Fibroblast of pulmonary artery (primary cell): Measurements from ENCODE around the gene RHOU.
A peak's percentile ranks its signal among the peaks of the same experiment; 100 is the strongest.

Experiments
- DNase-seq: peaks from one replicate; pipeline ENCODE4 v3.0.0-alpha.2; 2010; ENCODE audit warnings: low read depth
- H3K4me3 ChIP-seq: replicated peaks from 2 replicates; pipeline ENCODE4 v1.5.1; 2011; ENCODE audit warnings: low read depth, mild to moderate bottlenecking, control low read depth, low read length, moderate library complexity
- CTCF ChIP-seq: IDR thresholded peaks from 2 replicates; pipeline ENCODE4 v1.5.1; 2011; ENCODE audit warnings: mild to moderate bottlenecking, control low read depth, low read length, inconsistent platforms; ENCODE audit errors: missing control alignments

Gene RHOU

DNA sequence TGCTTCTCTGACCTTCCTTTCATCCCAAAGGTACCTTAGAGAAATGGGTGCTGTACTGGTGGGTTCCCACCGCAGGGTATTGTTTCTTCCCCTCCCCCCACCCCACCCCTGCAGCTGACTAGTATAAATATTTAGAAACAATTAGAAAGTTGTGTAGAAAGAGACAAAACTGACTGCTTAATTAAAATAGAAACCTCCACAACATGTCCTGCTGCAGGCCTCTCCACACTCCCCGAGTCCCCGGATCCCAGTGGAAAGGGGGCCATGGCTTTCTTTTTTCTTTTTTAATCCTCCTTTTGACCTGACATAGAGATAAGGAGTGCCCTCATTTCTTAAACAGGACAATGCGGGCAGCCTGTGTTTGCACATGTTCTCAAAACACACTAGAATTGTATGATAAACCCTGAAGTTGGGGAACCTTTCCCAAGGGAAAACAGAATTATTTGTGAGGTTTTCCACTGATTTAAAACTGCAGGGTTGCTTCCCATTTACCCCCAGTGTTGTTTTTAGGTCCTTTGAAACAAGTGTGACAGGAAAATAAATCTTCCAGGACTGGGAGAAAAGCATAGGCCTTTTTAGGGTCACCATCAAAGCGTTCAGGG, 1.7 kb downstream of the RHOU start:
- no peak for DNase-seq
- H3K4me3 ChIP-seq: peak overlapping the region; percentile 88
- TF ChIP-seq CTCF: no peak

DNA sequence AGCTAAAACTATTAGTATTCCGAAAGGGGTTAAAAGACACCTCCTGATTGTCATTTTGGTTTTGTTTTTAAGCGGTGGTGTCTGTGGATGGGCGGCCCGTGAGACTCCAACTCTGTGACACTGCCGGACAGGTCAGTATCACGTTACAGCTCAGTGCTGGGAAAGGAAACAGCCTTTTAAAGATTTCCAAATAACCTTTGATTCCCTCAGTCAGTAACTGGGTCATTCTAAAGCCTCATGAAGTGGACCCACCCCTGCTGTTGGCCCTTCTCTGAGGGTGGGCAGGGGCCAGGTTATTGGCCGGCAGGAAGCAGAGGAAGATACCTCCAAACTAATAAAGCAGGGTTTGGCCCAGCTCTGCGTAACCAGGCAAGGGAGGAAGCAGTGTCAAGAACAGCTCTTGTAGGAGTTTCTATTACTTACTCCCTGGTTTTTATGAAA, 2.3 kb downstream of the RHOU start:
- DNase-seq: peak; percentile 16
- TF ChIP-seq CTCF: no peak
- peak overlapping the region; percentile 88 for H3K4me3 ChIP-seq

- H3K4me3 ChIP-seq: no peak overlapping the region
- no peak for TF ChIP-seq CTCF
- no peak for DNase-seq
Measured at GRCh38 chr1:228739826-228740225, 4.5 kb downstream of the RHOU start.

- DNase-seq: peak; percentile 17
- no peak for TF ChIP-seq CTCF
- H3K4me3 ChIP-seq: no peak overlapping the region
Measured at GRCh38 chr1:228740543-228741317, 5.5 kb downstream of the RHOU start.

GRCh38 chr1:228742281-228742860, 7.1 kb downstream of the RHOU start:
- no peak for TF ChIP-seq CTCF
- no peak overlapping the region for H3K4me3 ChIP-seq
- DNase-seq: no peak

- DNase-seq: no peak
- H3K4me3 ChIP-seq: no peak overlapping the region
- no peak for TF ChIP-seq CTCF
Measured at GRCh38 chr1:228743405-228743804, 8.1 kb downstream of the RHOU start.
